ENCODE data around the gene ARSK. TPM values are rescaled to one million over a fixed set of nuclear protein-coding genes. Genes with fewer than 3 reads are reported as not detected.

Gene ARSK
- total RNA-seq (10 to 100 TPM in 2 of 5 donors, 1 to 10 TPM in 2, not detected in 1; 4.3 to 68.3 (median 8.0) TPM), polyA plus RNA-seq (1 to 10 TPM; 2.9 to 6.1 (median 3.8) TPM)
- long read RNA-seq, donor 1, partial matches to known transcripts, result 0 of 1 reads
- long read RNA-seq, donor 1, other reads (novel, unspliced or antisense), result 0 of 1 reads
- long read RNA-seq, donor 2, partial matches to known transcripts, result 0 of 2 reads
- long read RNA-seq, donor 2, other reads (novel, unspliced or antisense), result 0 of 2 reads
- long read RNA-seq, donor 3, partial matches to known transcripts, result 0 of 1 reads
- long read RNA-seq, donor 3, other reads (novel, unspliced or antisense), result 0 of 1 reads
- long read RNA-seq, donor 4, result 0 reads
- long read RNA-seq, donor 5, partial matches to known transcripts, result 0 of 2 reads
- long read RNA-seq, donor 5, other reads (novel, unspliced or antisense), result 0 of 2 reads
- long read RNA-seq, donor 6, partial matches to known transcripts, result 6 of 8 reads
- long read RNA-seq, donor 6, other reads (novel, unspliced or antisense), result 0 of 8 reads
- long read RNA-seq, donor 7, partial matches to known transcripts, result 0 of 4 reads
- long read RNA-seq, donor 7, other reads (novel, unspliced or antisense), result 0 of 4 reads
- long read RNA-seq, donor 8, partial matches to known transcripts, result 0 of 1 reads
- long read RNA-seq, donor 8, other reads (novel, unspliced or antisense), result 0 of 1 reads
- long read RNA-seq, donor 9, partial matches to known transcripts, result 0 of 2 reads
- long read RNA-seq, donor 9, other reads (novel, unspliced or antisense), result 0 of 2 reads
- long read RNA-seq, donor 10, result 0 reads

GRCh38 chr5:95554647-95555548, at the start of gene ARSK, which contains the start of gene SKIC3:
ARSK (plus strand) TSS chr5:95555101; CDS start chr5:95555279, 178 bp downstream.
SKIC3 (minus strand) TSS chr5:95554977; CDS start chr5:95547150, 7,827 bp downstream.
- Histone ChIP-seq H3K4me1 (peaks cover 9 to 49% (median 32%) of the 10 kb centered on the region in 4 donors), H3K27me3 (no peaks in the 10 kb centered on the region), H3K9me3 (no peaks in the 10 kb centered on the region), H3K4me3 (peak within 1 kb of the TSS; percentile 76 to 87 (median 82)), H3K36me3 (peaks cover 0 to 9% (median 6%) of the 10 kb centered on the region in 4 donors), H3K27ac (peak within 1 kb of the TSS; percentile 93 to 98 (median 94))
- WGBS, 5 donors, result 0 to 1% (median 0%) methylated on average over 59 to 63 of the region's 63 CpGs
- DNase-seq, result peak; percentile 96 to 99
- intact Hi-C loops (cut with DNase I; ENCODE audit: low total_unique reads), result no loop called here
- TF ChIP-seq CTCF (IDR thresholded peaks at IDR 0.05) (peak in 4 of 7 experiments; percentile 16 to 53 (median 30)), POLR2A (IDR thresholded peaks at IDR 0.05) (peak in 2 of 4 donors; percentile 86 to 91), EP300 (IDR thresholded peaks at IDR 0.05) (no peak), POLR2AphosphoS5 (IDR thresholded peaks at IDR 0.05) (peak; percentile 96 to 98 (median 96))

- Histone ChIP-seq H3K4me3 (no peak overlapping the region), H3K36me3 (peaks cover 35 to 99% (median 97%) of the 10 kb centered on the region in 4 donors), H3K27me3 (no peaks in the 10 kb centered on the region), H3K27ac (no peak overlapping the region), H3K9me3 (no peaks in the 10 kb centered on the region), H3K4me1 (no peaks in the 10 kb centered on the region)
- 37 to 58% (median 44%) methylated on average over 1 of the region's 1 CpG for WGBS, 5 donors
- DNase-seq, result no peak
- intact Hi-C loops (cut with DNase I; ENCODE audit: low total_unique reads), result no loop called here
- TF ChIP-seq POLR2A (IDR thresholded peaks at IDR 0.05), result no peak
- no peak for TF ChIP-seq POLR2AphosphoS5 (IDR thresholded peaks at IDR 0.05)
- TF ChIP-seq EP300 (IDR thresholded peaks at IDR 0.05), result no peak
- TF ChIP-seq CTCF (IDR thresholded peaks at IDR 0.05), result no peak
These were observed 46.4 kb upstream of the ARSK start for GRCh38 chr5:95508550-95508949.

GRCh38 chr5:95511606-95512005, 43.3 kb upstream of the ARSK start:
- Histone ChIP-seq H3K4me3 (no peak overlapping the region), H3K27me3 (no peaks in the 10 kb centered on the region), H3K9me3 (no peaks in the 10 kb centered on the region), H3K27ac (no peak overlapping the region), H3K4me1 (no peaks in the 10 kb centered on the region), H3K36me3 (peaks cover 45 to 99% (median 99%) of the 10 kb centered on the region in 4 donors)
- DNase-seq, result no peak
- intact Hi-C loops (cut with DNase I; ENCODE audit: low total_unique reads), result no loop called here
- WGBS, 5 donors, result 83 to 90% (median 87%) methylated on average over 1 of the region's 1 CpG
- no peak for TF ChIP-seq POLR2AphosphoS5 (IDR thresholded peaks at IDR 0.05)
- no peak for TF ChIP-seq CTCF (IDR thresholded peaks at IDR 0.05)
- no peak for TF ChIP-seq POLR2A (IDR thresholded peaks at IDR 0.05)
- no peak for TF ChIP-seq EP300 (IDR thresholded peaks at IDR 0.05)
